Body of pancreas (tissue), 4 donors: ENCODE results near the gene NCOA3. TPM values are rescaled to one million over a fixed set of nuclear protein-coding genes. Genes with fewer than 3 reads are reported as not detected.

Source experiments
- ATAC-seq: fragments of 150-250 bp; one replicate; pipeline ENCODE4 v1.9.1; 2016
- DNase-seq, 4 donors: peaks; one replicate each; pipeline ENCODE4 v3.0.0-alpha.2; 2019
- H3K27ac ChIP-seq, 4 donors: fragments of 200-600 bp; sonication (generic); 1 replicate in 3 of 4; 2 replicates in 1 of 4; pipeline versions ENCODE4 v1.5.1 to v1.6.1; 2016 to 2019; ENCODE audit warnings: mild to moderate bottlenecking in 1 of 4, mixed read lengths in 1 of 4, moderate library complexity in 1 of 4
- H3K27me3 ChIP-seq, 2 donors: fragments of 200-600 bp; sonication (generic); one replicate each; pipeline ENCODE4 v1.6.0; 2016; ENCODE audit warnings: mild to moderate bottlenecking in 1 of 2
- H3K36me3 ChIP-seq, 2 donors: fragments of 200-600 bp; sonication (generic); replicated peaks in 1 of 2; 2 replicates each; pipeline ENCODE4 v1.5.1; 2016; ENCODE audit warnings: low read depth in 2 of 2; ENCODE audit not compliant: insufficient read depth in 1 of 2
- H3K4me1 ChIP-seq: fragments of 200-600 bp; sonication (generic); one replicate; pipeline ENCODE4 v1.6.0; 2016
- H3K4me3 ChIP-seq, 2 donors: fragments of 200-600 bp; sonication (generic); 1 replicate in 1 of 2; 2 replicates in 1 of 2; pipeline ENCODE4 v1.5.1; 2016 to 2019
- H3K9me3 ChIP-seq, 3 donors: fragments of 200-600 bp; sonication (generic); 1 replicate in 2 of 3; 2 replicates in 1 of 3; pipeline ENCODE4 v1.5.1; 2016
- CTCF ChIP-seq, 7 experiments: fragments of 450-650 bp in 4 of 7; fragments of 200-600 bp in 3 of 7; sonication (generic) in 3 of 7; IDR thresholded peaks; one replicate each; pipeline ENCODE4 v1.5.1; 2016 to 2019; ENCODE audit warnings: antibody characterized with exemption in 7 of 7
- POLR2A ChIP-seq, 3 donors: fragments of 450-650 bp; IDR thresholded peaks; one replicate each; pipeline ENCODE4 v1.6.1; 2016; ENCODE audit warnings: antibody characterized with exemption in 3 of 3, mild to moderate bottlenecking in 2 of 3
- WGBS, 2 donors: methylation state at CpG; one replicate each; pipeline ENCODE4 v1.1.5; 2017; 5-methylcytosine and 5-hydroxymethylcytosine counted together
- intact Hi-C: fragments of 100-400 bp; cut with DNase I; formaldehyde crosslinking; loops from one replicate; pipeline ENCODE4 v1.15.1; 2023
- total RNA-seq, 2 donors: library from RNA; depleted of rRNA; stranded (reverse); fragments of >200 nt; gene quantifications; one replicate each; pipeline ENCODE4 v1.1.0, GENCODE V29; 2016

Gene NCOA3
- total RNA-seq, 2 donors from 2014 or later, result 14.8 to 17.1 TPM

- H3K4me3 ChIP-seq, result no peak overlapping the region
- H3K27ac ChIP-seq, result peak overlapping the region in 3 of 4 donors; percentile 21 to 36 (median 24)
- no peaks in the 10 kb centered on the region for H3K36me3 ChIP-seq
- H3K9me3 ChIP-seq, result peaks cover 0 to 9% (median 0%) of the 10 kb centered on the region in 3 donors
- no peaks in the 10 kb centered on the region for H3K27me3 ChIP-seq
- no peaks in the 10 kb centered on the region for H3K4me1 ChIP-seq
- DNase-seq, result no peak
- TF ChIP-seq CTCF (IDR thresholded peaks at IDR 0.05) (no peak), POLR2A (IDR thresholded peaks at IDR 0.05) (no peak)
- intact Hi-C loops, result no loop called here
- ATAC-seq, result no peak
- 51 to 69% methylated on average over 8 of the region's 8 CpGs for WGBS, 2 donors
Measured at GRCh38 chr20:47524015-47524784, 22.5 kb downstream of the NCOA3 start.

- ATAC-seq, result no peak
Measured at GRCh38 chr20:47527004-47527800, 25.5 kb downstream of the NCOA3 start.

GRCh38 chr20:47529840-47530239 lies 28.2 kb downstream of the NCOA3 start:
- Histone ChIP-seq H3K27me3 (no peaks in the 10 kb centered on the region), H3K4me3 (no peak overlapping the region), H3K9me3 (no peaks in the 10 kb centered on the region), H3K36me3 (no peaks in the 10 kb centered on the region), H3K27ac (no peak overlapping the region), H3K4me1 (no peaks in the 10 kb centered on the region)
- TF ChIP-seq CTCF (IDR thresholded peaks at IDR 0.05) (no peak), POLR2A (IDR thresholded peaks at IDR 0.05) (no peak)
- DNase-seq (no peak), ATAC-seq (no peak)
- intact Hi-C loops, result no loop called here
- 87 to 89% methylated on average over 2 of the region's 2 CpGs for WGBS, 2 donors

More at GRCh38 chr20:47527004-47527800, 25.5 kb downstream of the NCOA3 start:
- no peak overlapping the region for H3K27ac ChIP-seq
- no peaks in the 10 kb centered on the region for H3K27me3 ChIP-seq
- DNase-seq, result no peak
- H3K36me3 ChIP-seq, result no peaks in the 10 kb centered on the region
- intact Hi-C loops, result no loop called here
- TF ChIP-seq CTCF (IDR thresholded peaks at IDR 0.05), result no peak
- no peak for TF ChIP-seq POLR2A (IDR thresholded peaks at IDR 0.05)
- no peaks in the 10 kb centered on the region for H3K9me3 ChIP-seq
- H3K4me1 ChIP-seq, result no peaks in the 10 kb centered on the region
- H3K4me3 ChIP-seq, result no peak overlapping the region
- 95 to 96% methylated on average over 5 of the region's 5 CpGs for WGBS, 2 donors

- intact Hi-C loops, result no loop called here
- H3K4me3 ChIP-seq, result no peak overlapping the region
- DNase-seq (no peak), ATAC-seq (no peak)
- no peak for TF ChIP-seq CTCF (IDR thresholded peaks at IDR 0.05)
- no peak for TF ChIP-seq POLR2A (IDR thresholded peaks at IDR 0.05)
- H3K36me3 ChIP-seq, result no peaks in the 10 kb centered on the region
- H3K4me1 ChIP-seq, result no peaks in the 10 kb centered on the region
- H3K9me3 ChIP-seq, result no peaks in the 10 kb centered on the region
- no peaks in the 10 kb centered on the region for H3K27me3 ChIP-seq
- 82 to 96% methylated on average over 1 of the region's 1 CpG for WGBS, 2 donors
- H3K27ac ChIP-seq, result no peak overlapping the region
Measured at GRCh38 chr20:47531458-47531857, 29.8 kb downstream of the NCOA3 start.
